GM21786 (cell line): ENCODE measurements around the gene DNAJC6.
A peak's percentile ranks its signal among the peaks of the same experiment; 100 is the strongest.
"Not testable (repeated sequence)": the region's sequence is repeated elsewhere in the genome, so short reads cannot be mapped to it uniquely, and the experiment has no call there.

Experiments
- ATAC-seq: cut with Tn5 transposase; IDR thresholded peaks from one replicate; pipeline ENCODE4 v1.9.1; 2021; ENCODE audit not compliant: unreplicated experiment

DNAJC6 gene

GRCh38 chr1:65425006-65425405, 115.7 kb downstream of the DNAJC6 start:
- no peak for ATAC-seq

- ATAC-seq: no peak
Observed at GRCh38 chr1:65425697-65426096, 116.4 kb downstream of the DNAJC6 start.

- ATAC-seq: no peak
Observed at GRCh38 chr1:65429078-65429477, 119.7 kb downstream of the DNAJC6 start.

DNA sequence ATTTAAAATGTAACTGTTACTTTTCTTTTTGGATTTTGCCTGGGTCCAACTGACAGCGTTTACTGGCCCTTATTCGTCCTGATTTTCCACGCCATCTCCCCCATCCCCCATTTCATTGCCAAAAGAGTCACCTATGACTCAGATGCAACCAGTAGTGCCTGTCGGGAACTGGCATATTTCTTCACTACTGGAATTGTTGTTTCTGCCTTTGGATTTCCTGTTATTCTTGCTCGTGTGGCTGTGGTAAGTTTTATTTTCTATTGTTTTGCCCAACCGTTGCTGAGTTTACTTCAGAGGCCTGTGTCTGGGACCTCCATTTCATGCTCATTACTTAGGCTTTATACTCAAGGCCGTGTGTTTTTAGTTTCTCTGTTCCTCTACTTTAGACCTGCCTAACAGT, 120.5 kb downstream of the DNAJC6 start:
- no peak for ATAC-seq

DNA sequence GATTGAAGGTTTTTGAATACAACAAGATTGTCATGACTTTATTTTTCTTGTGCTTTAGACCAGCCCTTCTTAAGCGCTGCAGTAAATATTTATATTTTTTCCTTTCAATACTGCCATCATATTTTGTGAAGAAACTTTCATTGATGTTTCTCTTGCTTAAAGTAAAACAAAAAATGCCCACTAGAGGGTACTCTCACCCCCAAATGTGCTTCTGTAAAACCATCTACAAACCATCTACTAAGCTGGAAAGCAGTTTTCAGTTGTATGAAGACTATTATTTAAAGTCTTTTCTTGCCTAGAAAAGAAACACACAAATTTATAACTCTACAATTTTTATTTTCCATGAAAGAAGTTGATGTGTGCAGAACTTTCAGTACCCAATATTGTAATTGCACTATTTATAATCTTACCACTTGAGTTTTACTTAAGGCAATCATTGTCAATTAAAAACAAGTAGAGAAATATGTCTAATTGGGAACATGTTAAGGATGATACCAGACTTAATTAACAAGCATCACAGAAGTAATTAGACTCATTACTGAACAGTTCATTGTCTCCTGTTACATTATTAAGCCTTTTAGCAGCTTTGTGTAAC, 121.9 kb downstream of the DNAJC6 start:
- ATAC-seq: peak; percentile 62

DNA sequence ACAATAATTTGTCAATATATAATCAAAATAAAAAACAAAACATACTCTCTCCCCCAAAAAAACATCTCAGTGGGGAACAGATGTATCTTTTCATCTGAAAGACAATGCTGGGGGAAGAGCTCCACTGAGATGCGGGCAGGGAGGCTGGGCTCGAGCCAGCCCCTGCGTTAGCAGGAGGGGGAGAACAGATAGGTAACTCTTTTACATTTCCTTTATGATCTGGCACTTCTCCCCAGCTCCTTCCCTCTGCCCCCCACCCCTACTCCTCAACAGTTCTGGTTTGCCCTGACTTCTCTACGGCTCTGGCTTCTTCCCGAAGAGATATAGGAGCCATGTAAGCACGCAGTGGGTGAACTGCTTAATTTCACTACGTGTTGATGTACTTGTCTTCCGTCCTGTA, 123.6 kb downstream of the DNAJC6 start:
- no peak for ATAC-seq

DNA sequence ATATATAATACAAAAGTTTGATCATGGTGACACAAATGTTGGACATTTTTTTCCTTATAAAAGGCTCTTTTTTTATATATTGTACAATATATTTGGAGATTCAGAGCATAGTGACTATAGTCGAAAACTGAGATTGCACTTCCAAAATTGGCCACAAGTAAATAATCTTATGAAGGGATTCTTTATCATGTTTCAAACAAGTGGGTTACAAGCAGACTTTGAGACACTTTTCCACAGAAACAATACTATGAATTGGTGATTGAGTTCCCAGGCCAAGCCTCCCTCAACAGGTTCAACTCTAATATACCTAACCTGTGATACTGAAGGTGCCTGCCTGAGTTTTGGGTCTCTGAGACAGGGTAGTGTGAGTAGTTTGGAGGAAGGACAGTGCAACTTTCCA, 124.9 kb downstream of the DNAJC6 start:
- ATAC-seq: no peak

DNA sequence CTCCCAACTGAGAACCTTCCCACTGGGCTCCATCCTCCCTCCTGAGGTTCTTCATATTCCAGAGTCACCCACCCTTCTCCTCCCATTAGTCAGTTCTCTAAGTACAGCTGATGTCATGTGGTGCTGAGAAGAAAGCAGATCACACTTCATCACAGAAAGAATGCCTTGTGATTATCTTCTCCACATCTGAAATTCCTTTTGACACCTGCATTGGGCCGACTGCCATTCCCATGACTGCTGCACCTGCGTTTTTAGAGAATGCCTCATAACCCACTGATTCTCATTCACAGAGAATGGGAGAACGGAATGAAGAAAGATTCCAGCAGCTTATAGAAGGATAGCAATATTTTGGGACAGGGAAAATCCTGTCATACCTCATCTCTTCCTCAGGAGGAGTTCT, 125.4 kb downstream of the DNAJC6 start:
- ATAC-seq: no peak

DNA sequence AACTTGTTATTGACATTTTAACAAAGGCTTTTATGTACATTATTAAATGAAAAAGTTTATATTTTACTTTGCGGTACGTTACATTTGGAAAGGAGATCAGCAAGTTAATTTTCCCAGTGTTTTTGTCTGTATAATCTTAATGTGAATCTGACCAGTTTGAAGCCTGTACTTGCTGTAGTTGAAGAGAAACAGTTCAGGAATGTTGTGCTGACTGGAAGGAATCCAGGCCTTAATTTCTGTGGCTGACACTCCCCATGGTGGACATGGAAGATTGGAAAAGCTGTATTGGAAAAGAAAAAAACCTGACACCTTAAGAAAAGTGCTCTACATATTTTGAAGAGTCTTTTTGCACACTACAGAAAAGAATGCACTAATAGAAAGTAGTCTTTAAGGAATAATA, 126.6 kb downstream of the DNAJC6 start:
- no peak for ATAC-seq

GRCh38 chr1:65437616-65438015, 128.3 kb downstream of the DNAJC6 start:
- no peak for ATAC-seq

DNA sequence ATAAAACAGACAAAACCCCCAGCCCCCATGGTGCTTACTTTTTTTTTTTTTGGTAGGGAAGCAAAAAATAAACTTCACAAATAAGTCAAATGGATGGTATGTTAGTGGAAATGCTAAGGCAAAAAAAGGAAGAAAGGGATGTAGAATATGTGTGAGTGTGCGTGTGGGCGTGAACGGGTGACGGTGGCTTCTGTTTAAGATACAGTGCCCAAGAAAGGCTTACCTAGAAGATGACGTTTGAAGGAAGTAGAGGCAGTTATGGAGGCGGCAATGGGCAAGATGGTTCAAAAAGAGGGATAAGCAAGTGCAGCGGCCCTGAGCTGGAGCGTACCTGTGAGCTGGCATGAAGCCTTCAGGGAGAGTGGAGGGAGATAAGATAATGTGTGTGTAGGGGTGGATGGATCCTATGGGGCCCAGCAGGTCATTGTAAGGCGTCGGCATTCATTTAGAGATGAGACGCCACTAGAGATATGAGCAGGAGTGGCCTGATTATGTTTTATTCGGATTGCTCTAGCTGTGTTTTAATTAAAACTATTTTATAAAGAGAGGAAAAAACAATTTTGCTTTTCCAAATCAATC, 131.1 kb downstream of the DNAJC6 start:
- ATAC-seq: no peak

GRCh38 chr1:65440915-65441314, 131.6 kb downstream of the DNAJC6 start:
- ATAC-seq: no peak

- no peak for ATAC-seq
Observed at GRCh38 chr1:65441464-65441863, 132.1 kb downstream of the DNAJC6 start.

DNA sequence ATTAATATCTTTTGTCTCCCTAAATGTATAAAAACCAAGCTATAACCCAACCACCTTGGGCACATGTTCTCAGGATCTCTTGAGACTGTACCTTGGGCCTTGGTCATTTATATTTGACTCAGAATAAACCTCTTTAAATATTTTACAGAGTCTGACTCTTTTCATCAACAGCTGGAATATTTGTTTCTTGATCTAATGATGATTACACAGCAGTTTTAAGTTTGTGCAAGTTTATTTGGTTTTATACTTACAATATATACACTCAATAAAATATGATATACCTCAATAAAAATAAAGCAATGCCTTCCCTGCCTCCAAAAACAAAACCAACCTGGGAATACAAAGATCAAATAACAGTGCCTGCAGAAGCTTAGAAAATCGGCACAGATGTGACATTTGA, 133.1 kb downstream of the DNAJC6 start:
- no peak for ATAC-seq

DNA sequence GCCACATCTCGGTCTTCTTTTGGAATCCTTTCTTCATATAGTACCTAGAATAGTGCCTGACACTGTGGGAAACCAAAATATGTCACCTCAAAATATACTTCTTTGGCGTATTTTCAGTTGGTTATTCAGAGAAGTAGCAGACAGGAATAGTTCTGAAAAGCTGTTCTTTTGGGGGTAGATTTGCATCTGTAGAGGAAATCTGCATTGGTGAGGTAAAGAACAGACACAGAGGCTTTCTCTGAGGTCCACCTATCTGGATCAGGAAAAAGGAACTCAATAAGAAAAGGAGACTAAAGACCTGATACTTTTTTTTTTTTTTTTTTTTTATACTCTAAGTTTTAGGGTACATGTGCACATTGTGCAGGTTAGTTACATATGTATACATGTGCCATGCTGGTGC, 134.3 kb downstream of the DNAJC6 start:
- no peak for ATAC-seq

GRCh38 chr1:65444128-65444640, 134.8 kb downstream of the DNAJC6 start:
- ATAC-seq: no peak

- no peak for ATAC-seq
Observed at GRCh38 chr1:65445837-65446236, 136.5 kb downstream of the DNAJC6 start.

GRCh38 chr1:65449214-65449823, 140.0 kb downstream of the DNAJC6 start:
- ATAC-seq: no peak

- not testable (repeated sequence) for ATAC-seq
Observed at GRCh38 chr1:65455678-65456077, 146.3 kb downstream of the DNAJC6 start.

DNA sequence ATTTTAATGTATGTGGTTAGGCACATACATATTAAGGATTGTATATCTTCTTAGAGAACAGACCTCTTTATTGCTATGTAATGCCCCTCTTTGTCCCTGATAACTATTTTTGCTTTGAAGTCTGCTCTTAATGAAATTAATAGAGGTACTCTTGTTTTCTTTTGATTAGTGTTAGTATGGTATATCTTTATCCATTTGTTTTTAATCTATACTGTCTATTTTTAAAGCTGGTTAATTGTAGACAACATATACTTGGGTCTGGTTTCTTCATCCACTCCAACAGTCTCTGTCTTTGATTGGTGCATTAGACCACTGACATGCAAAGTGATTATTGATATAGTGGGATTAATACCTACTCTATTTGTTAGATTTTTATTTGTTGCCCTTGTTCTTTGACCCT, 147.1 kb downstream of the DNAJC6 start:
- no peak for ATAC-seq

DNA sequence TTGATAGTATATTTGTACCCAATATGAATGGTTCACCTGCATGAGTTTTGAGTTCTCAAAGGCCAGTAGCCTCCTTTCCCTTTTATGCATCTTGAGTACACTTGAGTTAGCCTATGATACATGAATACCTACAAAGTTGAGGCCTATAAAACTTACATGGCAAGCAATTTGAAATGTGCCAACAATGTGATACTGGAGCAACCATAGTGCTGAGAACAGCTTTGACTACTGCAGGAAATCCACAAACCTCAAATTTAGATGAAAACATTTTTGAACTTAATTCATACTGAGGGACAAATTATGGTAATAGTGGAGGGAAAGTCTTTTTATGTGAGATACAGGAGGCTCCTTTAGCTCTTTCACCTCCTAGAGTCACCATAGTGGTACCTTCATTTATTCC, 148.5 kb downstream of the DNAJC6 start:
- ATAC-seq: no peak

DNA sequence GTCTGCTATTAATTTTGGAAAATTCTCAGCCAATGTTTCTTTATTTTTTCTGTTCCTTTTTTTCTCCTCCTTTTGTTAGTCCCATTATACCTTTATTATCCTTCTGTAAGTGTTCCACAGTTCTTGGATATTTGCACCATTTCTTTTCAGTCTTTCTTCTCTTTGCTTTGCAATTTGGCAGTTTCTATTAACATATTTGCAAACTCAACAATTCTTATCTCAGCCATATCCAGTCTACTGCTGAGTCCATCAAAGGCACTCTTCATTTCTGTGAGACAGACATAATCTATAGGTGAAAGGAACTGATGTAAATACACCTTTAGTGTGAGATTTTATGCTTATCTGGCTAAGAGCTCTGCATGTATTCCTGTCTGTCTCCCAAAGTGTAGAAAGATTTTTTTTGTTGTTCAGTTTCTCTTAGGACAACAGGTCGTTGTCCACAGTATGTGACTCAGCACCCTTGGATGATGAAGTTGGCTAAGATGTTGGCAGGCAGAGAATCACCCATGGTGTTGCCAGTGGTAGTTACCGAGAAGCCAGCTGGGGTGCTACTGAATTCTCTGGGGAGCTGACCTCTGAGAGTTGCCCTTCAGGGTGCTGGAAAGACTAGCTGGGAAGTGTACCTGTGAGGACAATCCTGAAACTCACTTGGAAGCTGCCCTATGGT, 149.5 kb downstream of the DNAJC6 start:
- peak; percentile 32 for ATAC-seq
